HEK293 (cell line): ENCODE measurements around the gene EML1.
A peak's percentile ranks its signal among the peaks of the same experiment; 100 is the strongest.

Source experiments
- CTCF ChIA-PET: fragments of 350-600 bp; formaldehyde crosslinking; extraction: SDS; loops from one replicate; lab custom pipeline; 2021; ENCODE audit warnings: antibody characterized with exemption; lab: Yijun Ruan, JAX
- POLR2A ChIA-PET: fragments of 300-600 bp; formaldehyde crosslinking; extraction: SDS; loops from one replicate; lab custom pipeline; 2020; ENCODE audit warnings: antibody characterized with exemption, inconsistent platforms; lab: Yijun Ruan, JAX
- H3K27ac ChIP-seq: fragments of 200-500 bp; sonication (Bioruptor generic); 2 replicates; pipeline ENCODE4 v1.5.1; 2014; ENCODE audit warnings: low read depth, low read length, control low read depth, inconsistent platforms; ENCODE audit errors: extremely low read depth
- H3K36me3 ChIP-seq, 2 experiments: fragments of 200-500 bp in 1 of 2; sonication (Bioruptor generic) in 1 of 2; 1 replicate in 1 of 2; 2 replicates in 1 of 2; pipeline ENCODE4 v1.5.1; 2014 to 2017; ENCODE audit warnings: inconsistent platforms in 2 of 2, low read length in 2 of 2; ENCODE audit not compliant: control insufficient read depth in 2 of 2, insufficient read depth in 1 of 2
- H3K4me1 ChIP-seq: fragments of 200-500 bp; sonication (Bioruptor generic); 2 replicates; pipeline ENCODE4 v1.5.1; 2014; ENCODE audit warnings: mild to moderate bottlenecking, low read length, inconsistent platforms; ENCODE audit not compliant: control insufficient read depth, insufficient read depth
- H3K4me3 ChIP-seq: 2 replicates; pipeline ENCODE4 v1.5.1; 2011; ENCODE audit warnings: low read depth, mild to moderate bottlenecking, control low read depth, low read length, moderate library complexity
- H3K9me3 ChIP-seq: fragments of 200-500 bp; sonication (Bioruptor generic); 2 replicates; pipeline ENCODE4 v1.5.1; 2014; ENCODE audit warnings: low read depth, low read length, inconsistent platforms; ENCODE audit not compliant: control insufficient read depth, insufficient read depth
- GLIS1 ChIP-seq: fragments of 450-650 bp; formaldehyde crosslinking; IDR thresholded peaks from 2 replicates; pipeline ENCODE4 v1.5.1; 2016; ENCODE audit warnings: missing biosample characterization, missing genetic modification characterization
- INSM2 ChIP-seq: fragments of 450-650 bp; formaldehyde crosslinking; IDR thresholded peaks from 2 replicates; pipeline ENCODE4 v1.5.1; 2016; ENCODE audit warnings: missing biosample characterization, missing genetic modification characterization
- KLF1 ChIP-seq: fragments of 450-650 bp; formaldehyde crosslinking; IDR thresholded peaks from 2 replicates; pipeline ENCODE4 v1.5.1; 2016; ENCODE audit warnings: missing biosample characterization, missing genetic modification characterization
- KLF9 ChIP-seq: fragments of 450-650 bp; formaldehyde crosslinking; IDR thresholded peaks from 2 replicates; pipeline ENCODE4 v1.5.1; 2016; ENCODE audit warnings: missing biosample characterization, missing genetic modification characterization, low read depth
- MEIS1 ChIP-seq: sonication (generic); formaldehyde crosslinking; IDR thresholded peaks from 2 replicates; pipeline ENCODE4 v1.8.1; 2022; ENCODE audit warnings: missing genetic modification reagents, mild to moderate bottlenecking, borderline replicate concordance
- OSR2 ChIP-seq: fragments of 450-650 bp; formaldehyde crosslinking; IDR thresholded peaks from 2 replicates; pipeline ENCODE4 v1.5.1; 2016; ENCODE audit warnings: missing biosample characterization, missing genetic modification characterization
- REST ChIP-seq: fragments of 450-650 bp; formaldehyde crosslinking; IDR thresholded peaks from 2 replicates; pipeline ENCODE4 v1.5.1; 2016; ENCODE audit warnings: missing biosample characterization, missing genetic modification characterization
- SCRT2 ChIP-seq: fragments of 450-650 bp; formaldehyde crosslinking; IDR thresholded peaks from 2 replicates; pipeline ENCODE4 v1.5.1; 2016; ENCODE audit warnings: missing biosample characterization, missing genetic modification characterization
- YY1 ChIP-seq: fragments of 450-650 bp; formaldehyde crosslinking; IDR thresholded peaks from 2 replicates; pipeline ENCODE4 v1.5.1; 2018; ENCODE audit warnings: missing biosample characterization, missing genetic modification characterization
- ZBTB20 ChIP-seq: fragments of 450-650 bp; formaldehyde crosslinking; IDR thresholded peaks from 2 replicates; pipeline ENCODE4 v1.5.1; 2016; ENCODE audit warnings: missing biosample characterization, missing genetic modification characterization
- ZFHX2 ChIP-seq: fragments of 450-650 bp; formaldehyde crosslinking; conservative IDR thresholded peaks from 2 replicates; pipeline ENCODE4 v1.5.1; 2016; ENCODE audit warnings: missing biosample characterization, missing genetic modification characterization
- ZFP37 ChIP-seq: fragments of 450-650 bp; formaldehyde crosslinking; IDR thresholded peaks from 2 replicates; pipeline ENCODE4 v1.5.1; 2016; ENCODE audit warnings: missing biosample characterization, missing genetic modification characterization
- ZNF146 ChIP-seq: fragments of 450-650 bp; formaldehyde crosslinking; IDR thresholded peaks from 2 replicates; pipeline ENCODE4 v1.5.1; 2016; ENCODE audit warnings: missing biosample characterization, missing genetic modification characterization
- ZNF2 ChIP-seq: fragments of 450-650 bp; formaldehyde crosslinking; IDR thresholded peaks from 2 replicates; pipeline ENCODE4 v1.5.1; 2016; ENCODE audit warnings: missing biosample characterization, missing genetic modification characterization
- ZNF248 ChIP-seq: fragments of 450-650 bp; formaldehyde crosslinking; IDR thresholded peaks from 2 replicates; pipeline ENCODE4 v1.5.1; 2017; ENCODE audit warnings: missing biosample characterization, missing genetic modification characterization
- ZNF292 ChIP-seq: fragments of 450-650 bp; formaldehyde crosslinking; IDR thresholded peaks from 2 replicates; pipeline ENCODE4 v1.5.1; 2016; ENCODE audit warnings: low read depth, missing biosample characterization, missing genetic modification characterization, borderline replicate concordance
- ZNF350 ChIP-seq: fragments of 450-650 bp; formaldehyde crosslinking; IDR thresholded peaks from 2 replicates; pipeline ENCODE4 v1.5.0; 2017; ENCODE audit warnings: missing biosample characterization, mild to moderate bottlenecking, missing genetic modification characterization
- ZNF398 ChIP-seq: fragments of 450-650 bp; formaldehyde crosslinking; IDR thresholded peaks from 2 replicates; pipeline ENCODE4 v1.5.1; 2017; ENCODE audit warnings: missing biosample characterization, missing genetic modification characterization
- ZNF433 ChIP-seq: fragments of 450-650 bp; formaldehyde crosslinking; IDR thresholded peaks from 2 replicates; pipeline ENCODE4 v1.5.1; 2016; ENCODE audit warnings: missing biosample characterization, missing genetic modification characterization, low read depth
- ZNF501 ChIP-seq: fragments of 450-650 bp; formaldehyde crosslinking; IDR thresholded peaks from 2 replicates; pipeline ENCODE4 v1.5.1; 2016; ENCODE audit warnings: missing biosample characterization, missing genetic modification characterization
- ZNF560 ChIP-seq: fragments of 450-650 bp; formaldehyde crosslinking; IDR thresholded peaks from 2 replicates; pipeline ENCODE4 v1.5.1; 2017; ENCODE audit warnings: missing biosample characterization, missing genetic modification characterization, borderline replicate concordance
- ZNF561 ChIP-seq: fragments of 450-650 bp; IDR thresholded peaks from 2 replicates; pipeline ENCODE4 v1.5.1; 2018; ENCODE audit warnings: missing biosample characterization, missing genetic modification characterization, borderline replicate concordance
- ZNF600 ChIP-seq: fragments of 450-650 bp; formaldehyde crosslinking; IDR thresholded peaks from 2 replicates; pipeline ENCODE4 v1.5.1; 2016; ENCODE audit warnings: missing biosample characterization, missing genetic modification characterization
- ZSCAN18 ChIP-seq: fragments of 450-650 bp; formaldehyde crosslinking; IDR thresholded peaks from 2 replicates; pipeline ENCODE4 v1.5.1; 2016; ENCODE audit warnings: missing biosample characterization, missing genetic modification characterization
- ZSCAN23 ChIP-seq: fragments of 450-650 bp; formaldehyde crosslinking; IDR thresholded peaks from 2 replicates; pipeline ENCODE4 v1.5.1; 2016; ENCODE audit warnings: missing biosample characterization, missing genetic modification characterization
- TF ChIP-seq, protein P1 (sequence below): fragments of 450-650 bp; formaldehyde crosslinking; IDR thresholded peaks from 2 replicates; pipeline ENCODE4 v1.5.1; 2016; ENCODE audit warnings: missing biosample characterization, missing genetic modification characterization

EML1 gene

GRCh38 chr14:99807413-99808153 is 14.4 kb downstream of the EML1 start:
- no peak overlapping the region for H3K27ac ChIP-seq
- no peaks in the 10 kb centered on the region for H3K9me3 ChIP-seq
- H3K36me3 ChIP-seq: no peaks in the 10 kb centered on the region
- ChIA-PET POLR2A (no interaction called here), CTCF (interaction anchor here (0.6 to 2.3 kb wide), 5 partner anchors 9 to 82 kb away, joined by 3 to 9 read pairs (median 8); no protein-coding TSS in a partner anchor)
- H3K4me1 ChIP-seq: peaks cover 26% of the 10 kb centered on the region
- H3K4me3 ChIP-seq: no peak overlapping the region
- TF ChIP-seq ZNF398 (tag by site-specific recombination): 0 out of 2 replicates have a peak, but pooled peaks have one; percentile 22
- TF ChIP-seq ZNF248: no peak
- TF ChIP-seq ZNF292 (tag by site-specific recombination): no peak
- peak; percentile 52; the same call in 1 of the 2 replicates for TF ChIP-seq ZNF600 (tag by site-specific recombination)
- TF ChIP-seq ZNF146 (tag by site-specific recombination): no peak
- TF ChIP-seq ZFP37: no peak
- TF ChIP-seq ZNF501 (tag by site-specific recombination): no peak
- TF ChIP-seq KLF1 (tag by site-specific recombination): peak; percentile 91
- no peak for TF ChIP-seq ZNF560
- TF ChIP-seq ZNF350: no peak
- TF ChIP-seq ZFHX2 (tag by site-specific recombination): peak; percentile 77
- peak; percentile 45; the same call in 1 of the 2 replicates for TF ChIP-seq OSR2 (tag by site-specific recombination)
- TF ChIP-seq REST (tag by site-specific recombination): no peak
- TF ChIP-seq ZNF433 (tag by site-specific recombination): no peak
- TF ChIP-seq, protein P1, sequence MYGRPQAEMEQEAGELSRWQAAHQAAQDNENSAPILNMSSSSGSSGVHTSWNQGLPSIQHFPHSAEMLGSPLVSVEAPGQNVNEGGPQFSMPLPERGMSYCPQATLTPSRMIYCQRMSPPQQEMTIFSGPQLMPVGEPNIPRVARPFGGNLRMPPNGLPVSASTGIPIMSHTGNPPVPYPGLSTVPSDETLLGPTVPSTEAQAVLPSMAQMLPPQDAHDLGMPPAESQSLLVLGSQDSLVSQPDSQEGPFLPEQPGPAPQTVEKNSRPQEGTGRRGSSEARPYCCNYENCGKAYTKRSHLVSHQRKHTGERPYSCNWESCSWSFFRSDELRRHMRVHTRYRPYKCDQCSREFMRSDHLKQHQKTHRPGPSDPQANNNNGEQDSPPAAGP: peak; percentile 80
- TF ChIP-seq KLF9 (tag by site-specific recombination): peak; percentile 51; the same call in 1 of the 2 replicates
- TF ChIP-seq SCRT2 (tag by site-specific recombination): peak; percentile 82
- no peak for TF ChIP-seq ZSCAN23
- no peak for TF ChIP-seq GLIS1 (tag by site-specific recombination)
- no peak for TF ChIP-seq ZSCAN18 (tag by site-specific recombination)
- TF ChIP-seq MEIS1 (CRISPR knock-in tag): no peak
- no peak for TF ChIP-seq ZNF2 (tag by site-specific recombination)
- TF ChIP-seq INSM2 (tag by site-specific recombination): no peak
- peak; percentile 54; the same call in 1 of the 2 replicates for TF ChIP-seq ZBTB20 (tag by site-specific recombination)
- TF ChIP-seq ZNF561 (tag by site-specific recombination): no peak
- TF ChIP-seq YY1 (tag by site-specific recombination): no peak
